ENCODE results near the gene PANK4. TPM values are rescaled to one million over a fixed set of nuclear protein-coding genes. Genes with fewer than 3 reads are reported as not detected.

Gene PANK4
- total and polyA plus RNA-seq, 10 of the 15 experiments (the other 5 are each of a cell fraction or from before 2014, with no cell fraction given) = 0.35 to 38.0 (median 18.6) TPM

GRCh38 chr1:2493218-2493617 lies 33.2 kb downstream of the PANK4 start:
- Histone ChIP-seq H3K27me3 (replicated peaks in 1 of 2; ENCODE audit: control insufficient read depth in 2 of 2, insufficient read depth in 2 of 2, low read length in 1 of 2) (no peaks in the 10 kb centered on the region), H4K20me1 (ENCODE audit: control insufficient read depth, insufficient read depth) (no peaks in the 10 kb centered on the region), H2AFZ (ENCODE audit: control insufficient read depth, low read depth, low read length) (no peak overlapping the region), H3K9me3 (replicated peaks; ENCODE audit: control insufficient read depth, insufficient read depth, low read length) (peaks cover 4% of the 10 kb centered on the region; the same call in 1 of the 3 replicates), H3K4me1 (ENCODE audit: control insufficient read depth, insufficient read depth, low read length) (peaks cover 10% of the 10 kb centered on the region), H3K36me3 (ENCODE audit: control insufficient read depth in 2 of 2, insufficient read depth in 2 of 2, low read length in 1 of 2) (no peaks in the 10 kb centered on the region), H3K4me2 (ENCODE audit: control insufficient read depth, insufficient read depth) (no peak overlapping the region), H3K4me3 (no peak overlapping the region), H3K79me2 (ENCODE audit: control insufficient read depth, insufficient read depth, low read length) (no peaks in the 10 kb centered on the region), H3K27ac (ENCODE audit: control insufficient read depth, insufficient read depth) (no peak overlapping the region), H3K9ac (ENCODE audit: control insufficient read depth, insufficient read depth, low read length) (no peak overlapping the region)
- in situ Hi-C loops (cut with MboI) = no loop called here
- RAD21 ChIA-PET (ENCODE audit: unreplicated experiment) = no interaction called here
- no TSS peak for BruUV-seq (replicated peaks)
- intact Hi-C loops (cut with micrococcal nuclease; ENCODE audit: unreplicated experiment) = no loop called here
- ATAC-seq (no peak), FAIRE-seq (no peak), DNase-seq (ENCODE audit: low read depth, low spot score) (no peak)
- no peak for TF ChIP-seq CREM (IDR thresholded peaks at IDR 0.05; ENCODE audit: low read depth)
- 58% methylated on average over 19 of the region's 19 CpGs for WGBS (ENCODE audit: insufficient coverage, insufficient replicate concordance, low lambda C conversion rate, missing lambda C conversion rate)
- CTCF ChIA-PET = interaction anchor here (1.1 to 1.7 kb wide), 2 partner anchors 31 to 78 kb away, joined by 3 to 8 read pairs; no protein-coding TSS in a partner anchor
- POLR2A ChIA-PET = no interaction called here
- SMC1A ChIA-PET (ENCODE audit: uncharacterized antibody, unreplicated experiment) = no interaction called here

GRCh38 chr1:2492091-2492490 lies 34.3 kb downstream of the PANK4 start:
- Histone ChIP-seq H3K9me3 (replicated peaks; ENCODE audit: control insufficient read depth, insufficient read depth, low read length) (peaks cover 4% of the 10 kb centered on the region; the same call in 1 of the 3 replicates), H4K20me1 (ENCODE audit: control insufficient read depth, insufficient read depth) (no peaks in the 10 kb centered on the region), H3K4me1 (ENCODE audit: control insufficient read depth, insufficient read depth, low read length) (peaks cover 10% of the 10 kb centered on the region), H3K4me3 (no peak overlapping the region), H3K79me2 (ENCODE audit: control insufficient read depth, insufficient read depth, low read length) (no peaks in the 10 kb centered on the region), H3K36me3 (ENCODE audit: control insufficient read depth in 2 of 2, insufficient read depth in 2 of 2, low read length in 1 of 2) (no peaks in the 10 kb centered on the region), H2AFZ (ENCODE audit: control insufficient read depth, low read depth, low read length) (no peak overlapping the region), H3K27me3 (replicated peaks in 1 of 2; ENCODE audit: control insufficient read depth in 2 of 2, insufficient read depth in 2 of 2, low read length in 1 of 2) (no peaks in the 10 kb centered on the region), H3K27ac (ENCODE audit: control insufficient read depth, insufficient read depth) (no peak overlapping the region), H3K9ac (ENCODE audit: control insufficient read depth, insufficient read depth, low read length) (no peak overlapping the region), H3K4me2 (ENCODE audit: control insufficient read depth, insufficient read depth) (no peak overlapping the region)
- WGBS (ENCODE audit: insufficient coverage, insufficient replicate concordance, low lambda C conversion rate, missing lambda C conversion rate) = 11% methylated on average over 13 of the region's 13 CpGs
- FAIRE-seq (no peak), ATAC-seq (no peak), DNase-seq (ENCODE audit: low read depth, low spot score) (no peak)
- CTCF ChIA-PET = interaction anchor here (1.0 to 1.6 kb wide), 2 partner anchors 76 to 295 kb away, joined by 3 to 4 read pairs; no protein-coding TSS in a partner anchor
- RAD21 ChIA-PET (ENCODE audit: unreplicated experiment) = no interaction called here
- SMC1A ChIA-PET (ENCODE audit: uncharacterized antibody, unreplicated experiment) = no interaction called here
- TF ChIP-seq E2F4 (IDR thresholded peaks at IDR 0.05; ENCODE audit: low read depth, low read length) (no peak), KLF5 (IDR thresholded peaks at IDR 0.05; ENCODE audit: partially characterized antibody) (no peak), NFXL1 (IDR thresholded peaks at IDR 0.05; ENCODE audit: borderline replicate concordance) (no peak), PAX8 (IDR thresholded peaks at IDR 0.05) (no peak), MEF2B (IDR thresholded peaks at IDR 0.05; ENCODE audit: partially characterized antibody, poor library complexity, severe bottlenecking) (no peak), ZBTB4 (CRISPR knock-in tag; IDR thresholded peaks at IDR 0.05) (no peak), LARP7 (IDR thresholded peaks at IDR 0.05) (no peak), CBFB (IDR thresholded peaks at IDR 0.05; ENCODE audit: low read depth) (no peak), MYC (IDR thresholded peaks at IDR 0.05; ENCODE audit: insufficient read depth, insufficient read length, insufficient replicate concordance, low read length, severe bottlenecking) (no peak), RB1 (IDR thresholded peaks at IDR 0.05; ENCODE audit: borderline replicate concordance) (no peak), STAT1 (conservative IDR thresholded peaks at IDR 0.05) (no peak), NRF1 (conservative IDR thresholded peaks at IDR 0.05; ENCODE audit: low read depth, low read length) (no peak), ZNF622 (IDR thresholded peaks at IDR 0.05) (no peak), ZNF217 (IDR thresholded peaks at IDR 0.05) (no peak), SIX5 (IDR thresholded peaks at IDR 0.05; ENCODE audit: low read depth, low read length, severe bottlenecking) (no peak)
- in situ Hi-C loops (cut with MboI) (no loop called here), intact Hi-C loops (cut with micrococcal nuclease; ENCODE audit: unreplicated experiment) (no loop called here)
- BruUV-seq (replicated peaks) = no TSS peak
- POLR2A ChIA-PET = no interaction called here

Measured in GM12878 (cell line).